Measurements from ENCODE around the gene LTB4R.

LTB4R gene

DNA sequence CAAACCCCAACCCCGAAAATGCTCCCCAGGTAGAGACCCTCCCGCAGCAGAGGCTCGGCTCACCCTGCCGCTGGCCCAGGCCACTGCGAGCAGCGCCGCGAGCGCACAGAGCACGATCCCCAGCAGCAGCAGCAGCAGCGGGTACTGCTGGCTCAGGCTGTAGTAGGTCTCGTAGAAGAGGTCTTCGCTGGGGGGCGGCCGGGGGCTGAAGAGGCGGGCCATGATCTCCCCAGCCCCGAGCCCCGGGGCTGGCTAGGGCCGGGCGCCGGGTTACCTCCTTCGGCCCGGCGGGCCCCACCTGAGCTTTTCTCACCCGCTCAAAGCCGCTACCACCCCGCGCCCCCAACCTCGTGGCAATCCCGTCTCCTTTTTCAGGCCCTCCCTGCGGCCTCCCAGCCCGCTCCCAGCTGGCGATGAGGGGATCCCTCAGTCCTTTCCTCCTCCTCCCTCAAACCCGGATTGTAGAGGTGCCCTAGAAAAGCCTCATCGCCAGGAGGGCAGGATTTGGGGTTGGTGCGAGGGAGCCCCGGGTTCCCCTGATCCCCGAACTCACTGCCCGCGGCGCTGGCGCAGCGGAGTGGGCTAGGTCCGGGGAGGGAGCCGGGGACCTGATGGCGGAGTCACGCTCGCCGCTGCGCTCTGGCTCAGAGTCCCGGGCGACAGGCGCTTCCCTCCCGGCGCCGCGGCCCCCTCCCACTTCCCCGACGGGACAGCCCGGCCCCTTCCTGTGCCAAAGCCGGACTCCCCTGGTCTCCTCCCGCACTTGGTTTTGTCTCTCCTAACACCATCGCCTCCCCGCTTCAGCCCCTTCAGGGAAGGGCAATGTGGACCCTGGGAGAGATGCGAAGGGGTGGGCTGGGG is 23.4 kb downstream of the LTB4R start, which contains the start of gene ADCY4:
ADCY4 (minus strand) TSS at position 641 of the 861 bp plus-strand sequence; CDS start at position 222, 419 bp downstream.
- Histone ChIP-seq H2BK120ac (ENCODE audit: insufficient read depth, low read length, poor library complexity) (peak within 1 kb of the TSS; percentile 38), H2BK12ac (ENCODE audit: low read length) (peak within 1 kb of the TSS; percentile 51), H4K91ac (ENCODE audit: low read depth, low read length) (peak within 1 kb of the TSS; percentile 58), H3K9me3 (ENCODE audit: insufficient read depth, low read depth, low read length) (peaks cover 7% of the 10 kb centered on the region), H3K79me2 (ENCODE audit: control insufficient read depth, insufficient read depth, low read length, poor library complexity) (peaks cover 3% of the 10 kb centered on the region), H3K4me2 (ENCODE audit: low read length) (peak within 1 kb of the TSS; percentile 74), H4K12ac (ENCODE audit: low read depth, low read length) (peak within 1 kb of the TSS; percentile 47), H3K14ac (ENCODE audit: low read length) (peak within 1 kb of the TSS; percentile 62), H2AK5ac (ENCODE audit: low read length) (no peak within 1 kb of the TSS), H3K4me3 (ENCODE audit: low read depth, low read length) (peak within 1 kb of the TSS; percentile 62), H3K4ac (ENCODE audit: low read depth, low read length) (no peak within 1 kb of the TSS), H3K4me1 (ENCODE audit: control insufficient read depth in 1 of 2, insufficient read depth in 2 of 2, low read length in 2 of 2) (peaks cover 30 to 32% of the 10 kb centered on the region in 2 experiments), H3K9ac (ENCODE audit: low read length) (no peak within 1 kb of the TSS), H3K36me3 (ENCODE audit: control insufficient read depth in 1 of 2, insufficient read depth in 2 of 2, low read length in 2 of 2) (no peaks in the 10 kb centered on the region), H3K23ac (ENCODE audit: low read length) (no peak within 1 kb of the TSS), H3K27me3 (ENCODE audit: insufficient read depth, low read length) (peaks cover 26% of the 10 kb centered on the region), H3K27ac (ENCODE audit: low read depth, low read length) (no peak within 1 kb of the TSS), H4K8ac (ENCODE audit: low read depth, low read length) (peak within 1 kb of the TSS; percentile 63), H3K79me1 (ENCODE audit: low read length) (peaks cover 4% of the 10 kb centered on the region), H2AFZ (ENCODE audit: insufficient read depth, low read length, poor library complexity) (peak within 1 kb of the TSS; percentile 68), H3K18ac (ENCODE audit: low read length) (peak within 1 kb of the TSS; percentile 61), H2BK5ac (ENCODE audit: low read depth, low read length, poor library complexity) (no peak within 1 kb of the TSS)
- WGBS (ENCODE audit: extremely low coverage, insufficient coverage, insufficient read length), result no CpG with 5 or more reads among the region's 65 CpGs
- DNase-seq, result no peak

DNA sequence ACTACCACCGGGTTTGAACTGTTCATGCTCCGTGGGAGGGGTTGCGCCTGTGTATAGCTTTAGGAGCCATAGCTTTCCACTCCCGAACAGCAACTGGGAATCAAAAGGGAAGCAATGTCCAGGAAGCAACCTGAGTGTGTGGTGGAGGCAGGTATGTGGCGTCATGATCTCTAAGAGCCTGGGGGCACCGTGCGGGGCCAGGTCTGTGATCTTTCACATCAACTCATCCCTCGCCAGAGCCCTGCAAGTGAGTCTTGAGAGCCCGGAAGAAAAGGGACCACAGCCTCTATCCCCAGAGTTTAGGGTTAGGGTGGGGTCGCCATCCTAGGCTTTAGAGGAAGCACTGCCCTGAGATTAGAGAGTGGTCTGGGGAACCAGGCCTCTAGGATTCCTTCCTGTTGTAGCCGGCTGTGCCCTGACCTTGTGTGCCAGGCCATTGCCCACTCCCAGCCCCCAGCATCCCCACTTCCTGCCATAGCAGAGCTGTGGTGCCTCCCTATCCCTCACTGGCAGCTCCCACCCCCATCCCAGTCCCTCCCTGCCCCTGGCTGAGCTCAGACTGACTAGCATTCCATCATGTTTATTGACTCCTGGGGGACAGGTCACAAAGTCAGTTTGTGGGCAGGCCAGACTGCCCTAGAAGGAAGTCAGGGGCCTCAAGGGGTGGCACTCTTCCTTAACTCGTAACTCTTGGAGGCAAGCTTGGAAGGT is 24.3 kb downstream of the LTB4R start:
- no peak for DNase-seq
- H4K12ac ChIP-seq (ENCODE audit: low read depth, low read length), result peak overlapping the region; percentile 47
- H3K9ac ChIP-seq (ENCODE audit: low read length), result no peak overlapping the region
- peak overlapping the region; percentile 22 for H3K14ac ChIP-seq (ENCODE audit: low read length)
- peaks cover 3% of the 10 kb centered on the region for H3K79me2 ChIP-seq (ENCODE audit: control insufficient read depth, insufficient read depth, low read length, poor library complexity)
- no peak overlapping the region for H2BK120ac ChIP-seq (ENCODE audit: insufficient read depth, low read length, poor library complexity)
- H3K27ac ChIP-seq (ENCODE audit: low read depth, low read length), result no peak overlapping the region
- peak overlapping the region; percentile 41 for H4K91ac ChIP-seq (ENCODE audit: low read depth, low read length)
- WGBS (ENCODE audit: extremely low coverage, insufficient coverage, insufficient read length), result no CpG with 5 or more reads among the region's 12 CpGs
- H2AFZ ChIP-seq (ENCODE audit: insufficient read depth, low read length, poor library complexity), result peak overlapping the region; percentile 24
- H3K18ac ChIP-seq (ENCODE audit: low read length), result no peak overlapping the region
- no peaks in the 10 kb centered on the region for H3K36me3 ChIP-seq (ENCODE audit: control insufficient read depth in 1 of 2, insufficient read depth in 2 of 2, low read length in 2 of 2)
- peaks cover 4% of the 10 kb centered on the region for H3K79me1 ChIP-seq (ENCODE audit: low read length)
- no peak overlapping the region for H3K23ac ChIP-seq (ENCODE audit: low read length)
- H2BK5ac ChIP-seq (ENCODE audit: low read depth, low read length, poor library complexity), result no peak overlapping the region
- peak overlapping the region; percentile 74 for H3K4me2 ChIP-seq (ENCODE audit: low read length)
- no peak overlapping the region for H3K4me3 ChIP-seq (ENCODE audit: low read depth, low read length)
- H2BK12ac ChIP-seq (ENCODE audit: low read length), result peak overlapping the region; percentile 51
- H3K27me3 ChIP-seq (ENCODE audit: insufficient read depth, low read length), result peaks cover 36% of the 10 kb centered on the region
- no peak overlapping the region for H2AK5ac ChIP-seq (ENCODE audit: low read length)
- H3K4me1 ChIP-seq (ENCODE audit: control insufficient read depth in 1 of 2, insufficient read depth in 2 of 2, low read length in 2 of 2), result peaks cover 32 to 33% of the 10 kb centered on the region in 2 experiments
- peaks cover 11% of the 10 kb centered on the region for H3K9me3 ChIP-seq (ENCODE audit: insufficient read depth, low read depth, low read length)
- no peak overlapping the region for H3K4ac ChIP-seq (ENCODE audit: low read depth, low read length)
- peak overlapping the region; percentile 63 for H4K8ac ChIP-seq (ENCODE audit: low read depth, low read length)

DNA sequence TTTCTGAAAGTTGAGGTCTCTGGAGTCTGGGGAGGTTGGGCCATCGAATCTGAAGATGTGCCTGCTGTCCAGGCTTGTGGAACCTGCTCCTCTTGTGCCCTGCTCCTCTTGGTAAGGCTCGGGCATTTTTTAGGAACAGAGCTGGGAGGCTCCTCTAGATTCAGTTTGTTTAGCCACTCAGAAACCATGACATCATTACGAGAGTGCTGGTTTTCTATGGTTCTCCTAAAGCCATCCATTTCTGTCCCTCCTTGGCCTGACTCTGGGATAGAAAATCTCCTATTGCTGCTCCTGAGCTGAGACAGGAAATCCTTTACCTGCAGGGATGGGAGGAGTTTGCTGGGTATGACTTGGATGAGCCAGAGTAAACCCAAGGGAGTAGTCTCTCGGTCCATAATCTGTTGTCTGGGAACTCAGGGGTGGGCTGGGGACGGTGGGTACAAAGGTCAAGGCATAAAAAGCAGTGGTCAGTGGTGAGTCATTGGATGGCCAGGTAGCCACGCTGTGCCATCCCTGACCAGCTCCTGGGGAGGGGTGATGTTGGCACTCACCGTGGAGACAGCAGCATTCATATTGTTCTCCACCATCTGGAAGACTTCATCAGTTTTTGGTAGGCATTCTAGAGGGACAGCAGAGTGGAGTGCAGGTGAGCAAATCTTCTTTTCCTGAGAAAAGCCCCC is 26.0 kb downstream of the LTB4R start:
- Histone ChIP-seq H3K4me3 (ENCODE audit: low read depth, low read length) (no peak overlapping the region), H2AK5ac (ENCODE audit: low read length) (no peak overlapping the region), H4K12ac (ENCODE audit: low read depth, low read length) (no peak overlapping the region), H2BK5ac (ENCODE audit: low read depth, low read length, poor library complexity) (no peak overlapping the region), H3K23ac (ENCODE audit: low read length) (no peak overlapping the region), H3K27ac (ENCODE audit: low read depth, low read length) (no peak overlapping the region), H3K79me2 (ENCODE audit: control insufficient read depth, insufficient read depth, low read length, poor library complexity) (peaks cover 3% of the 10 kb centered on the region), H2BK120ac (ENCODE audit: insufficient read depth, low read length, poor library complexity) (no peak overlapping the region), H3K4ac (ENCODE audit: low read depth, low read length) (no peak overlapping the region), H3K4me1 (ENCODE audit: control insufficient read depth in 1 of 2, insufficient read depth in 2 of 2, low read length in 2 of 2) (peaks cover 31 to 32% of the 10 kb centered on the region in 2 experiments), H3K36me3 (ENCODE audit: control insufficient read depth in 1 of 2, insufficient read depth in 2 of 2, low read length in 2 of 2) (no peaks in the 10 kb centered on the region), H2BK12ac (ENCODE audit: low read length) (no peak overlapping the region), H3K4me2 (ENCODE audit: low read length) (no peak overlapping the region), H3K14ac (ENCODE audit: low read length) (no peak overlapping the region), H3K9me3 (ENCODE audit: insufficient read depth, low read depth, low read length) (peaks cover 11% of the 10 kb centered on the region), H3K79me1 (ENCODE audit: low read length) (peaks cover 4% of the 10 kb centered on the region), H2AFZ (ENCODE audit: insufficient read depth, low read length, poor library complexity) (no peak overlapping the region), H4K91ac (ENCODE audit: low read depth, low read length) (no peak overlapping the region), H3K18ac (ENCODE audit: low read length) (no peak overlapping the region), H3K27me3 (ENCODE audit: insufficient read depth, low read length) (peaks cover 43% of the 10 kb centered on the region), H4K8ac (ENCODE audit: low read depth, low read length) (no peak overlapping the region), H3K9ac (ENCODE audit: low read length) (no peak overlapping the region)
- no CpG with 5 or more reads among the region's 7 CpGs for WGBS (ENCODE audit: extremely low coverage, insufficient coverage, insufficient read length)
- no peak for DNase-seq

DNA sequence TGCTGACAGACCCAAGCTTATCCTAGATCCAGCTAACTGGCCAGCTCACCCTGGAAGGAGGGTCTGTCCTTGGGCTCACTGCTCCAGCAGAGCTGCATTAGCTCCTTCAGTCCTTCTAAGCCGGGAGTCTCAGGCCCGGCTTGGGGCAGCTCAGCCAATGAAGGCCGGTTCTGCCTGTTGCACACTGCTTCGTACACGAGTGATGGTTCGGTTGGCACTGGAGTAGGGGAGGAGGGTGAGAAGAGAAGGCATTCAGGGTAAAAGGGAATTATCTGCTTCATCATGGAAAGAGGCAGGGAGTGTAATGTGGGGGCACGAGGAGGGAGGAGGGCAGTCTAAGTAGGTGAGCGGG is 26.5 kb downstream of the LTB4R start:
- no peak overlapping the region for H2AK5ac ChIP-seq (ENCODE audit: low read length)
- peaks cover 4% of the 10 kb centered on the region for H3K79me1 ChIP-seq (ENCODE audit: low read length)
- DNase-seq, result no peak
- no peak overlapping the region for H4K12ac ChIP-seq (ENCODE audit: low read depth, low read length)
- H2AFZ ChIP-seq (ENCODE audit: insufficient read depth, low read length, poor library complexity), result no peak overlapping the region
- no peak overlapping the region for H3K4me3 ChIP-seq (ENCODE audit: low read depth, low read length)
- H4K8ac ChIP-seq (ENCODE audit: low read depth, low read length), result no peak overlapping the region
- H4K91ac ChIP-seq (ENCODE audit: low read depth, low read length), result no peak overlapping the region
- no peak overlapping the region for H2BK120ac ChIP-seq (ENCODE audit: insufficient read depth, low read length, poor library complexity)
- no CpG with 5 or more reads among the region's 8 CpGs for WGBS (ENCODE audit: extremely low coverage, insufficient coverage, insufficient read length)
- peaks cover 43% of the 10 kb centered on the region for H3K27me3 ChIP-seq (ENCODE audit: insufficient read depth, low read length)
- peaks cover 27% of the 10 kb centered on the region in 2 experiments for H3K4me1 ChIP-seq (ENCODE audit: control insufficient read depth in 1 of 2, insufficient read depth in 2 of 2, low read length in 2 of 2)
- H3K36me3 ChIP-seq (ENCODE audit: control insufficient read depth in 1 of 2, insufficient read depth in 2 of 2, low read length in 2 of 2), result no peaks in the 10 kb centered on the region
- no peak overlapping the region for H2BK12ac ChIP-seq (ENCODE audit: low read length)
- peaks cover 9% of the 10 kb centered on the region for H3K9me3 ChIP-seq (ENCODE audit: insufficient read depth, low read depth, low read length)
- no peak overlapping the region for H3K14ac ChIP-seq (ENCODE audit: low read length)
- H3K4me2 ChIP-seq (ENCODE audit: low read length), result no peak overlapping the region
- no peak overlapping the region for H3K23ac ChIP-seq (ENCODE audit: low read length)
- no peak overlapping the region for H3K18ac ChIP-seq (ENCODE audit: low read length)
- no peak overlapping the region for H3K4ac ChIP-seq (ENCODE audit: low read depth, low read length)
- no peak overlapping the region for H3K27ac ChIP-seq (ENCODE audit: low read depth, low read length)
- no peak overlapping the region for H2BK5ac ChIP-seq (ENCODE audit: low read depth, low read length, poor library complexity)
- peaks cover 3% of the 10 kb centered on the region for H3K79me2 ChIP-seq (ENCODE audit: control insufficient read depth, insufficient read depth, low read length, poor library complexity)
- H3K9ac ChIP-seq (ENCODE audit: low read length), result no peak overlapping the region
